LNCAP (cell line): Measurements from ENCODE around the gene IQCN.

ENCODE experiments used
- TF ChIP-seq, protein P1 (sequence below): fragments of 450-650 bp; IDR thresholded peaks from 2 replicates; pipeline ENCODE4 v1.5.1; 2017; ENCODE audit warnings: mild to moderate bottlenecking

IQCN gene

GRCh38 chr19:18274781-18275356, 617 bp upstream of the IQCN start:
- TF ChIP-seq, protein P1, sequence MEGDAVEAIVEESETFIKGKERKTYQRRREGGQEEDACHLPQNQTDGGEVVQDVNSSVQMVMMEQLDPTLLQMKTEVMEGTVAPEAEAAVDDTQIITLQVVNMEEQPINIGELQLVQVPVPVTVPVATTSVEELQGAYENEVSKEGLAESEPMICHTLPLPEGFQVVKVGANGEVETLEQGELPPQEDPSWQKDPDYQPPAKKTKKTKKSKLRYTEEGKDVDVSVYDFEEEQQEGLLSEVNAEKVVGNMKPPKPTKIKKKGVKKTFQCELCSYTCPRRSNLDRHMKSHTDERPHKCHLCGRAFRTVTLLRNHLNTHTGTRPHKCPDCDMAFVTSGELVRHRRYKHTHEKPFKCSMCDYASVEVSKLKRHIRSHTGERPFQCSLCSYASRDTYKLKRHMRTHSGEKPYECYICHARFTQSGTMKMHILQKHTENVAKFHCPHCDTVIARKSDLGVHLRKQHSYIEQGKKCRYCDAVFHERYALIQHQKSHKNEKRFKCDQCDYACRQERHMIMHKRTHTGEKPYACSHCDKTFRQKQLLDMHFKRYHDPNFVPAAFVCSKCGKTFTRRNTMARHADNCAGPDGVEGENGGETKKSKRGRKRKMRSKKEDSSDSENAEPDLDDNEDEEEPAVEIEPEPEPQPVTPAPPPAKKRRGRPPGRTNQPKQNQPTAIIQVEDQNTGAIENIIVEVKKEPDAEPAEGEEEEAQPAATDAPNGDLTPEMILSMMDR, result no peak

DNA sequence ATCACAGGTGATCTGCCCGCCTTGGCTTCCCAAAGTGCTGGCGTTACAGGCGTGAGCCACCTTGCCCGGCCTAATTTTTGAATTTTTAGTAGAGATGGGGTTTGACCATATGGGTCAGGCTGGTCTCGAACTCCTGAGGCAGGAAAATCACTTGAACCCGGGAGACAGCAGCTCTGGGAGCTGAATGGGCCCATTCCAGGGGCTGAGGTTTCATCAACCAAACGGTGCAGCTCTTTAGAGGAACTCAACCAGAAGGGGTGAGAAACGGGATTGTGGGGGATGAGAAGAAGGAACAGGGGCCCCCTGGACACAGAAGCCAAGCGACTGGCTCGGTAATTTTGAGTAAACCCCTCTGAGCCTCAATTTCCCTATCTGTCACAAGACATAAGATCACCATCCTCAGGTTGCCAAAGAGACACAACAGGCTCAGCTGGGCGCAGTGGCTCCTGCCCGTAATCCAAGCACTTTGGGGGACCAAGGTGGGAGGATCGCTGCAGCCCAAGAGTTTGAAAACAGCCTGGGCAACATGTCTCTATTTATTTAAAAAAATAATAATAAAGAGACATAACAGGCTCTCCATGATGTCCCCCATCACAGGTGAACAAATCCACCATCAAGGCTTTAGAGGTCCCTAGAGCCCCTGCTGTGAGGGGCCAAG, 562 bp downstream of the IQCN start:
- TF ChIP-seq, protein P1, result no peak

DNA sequence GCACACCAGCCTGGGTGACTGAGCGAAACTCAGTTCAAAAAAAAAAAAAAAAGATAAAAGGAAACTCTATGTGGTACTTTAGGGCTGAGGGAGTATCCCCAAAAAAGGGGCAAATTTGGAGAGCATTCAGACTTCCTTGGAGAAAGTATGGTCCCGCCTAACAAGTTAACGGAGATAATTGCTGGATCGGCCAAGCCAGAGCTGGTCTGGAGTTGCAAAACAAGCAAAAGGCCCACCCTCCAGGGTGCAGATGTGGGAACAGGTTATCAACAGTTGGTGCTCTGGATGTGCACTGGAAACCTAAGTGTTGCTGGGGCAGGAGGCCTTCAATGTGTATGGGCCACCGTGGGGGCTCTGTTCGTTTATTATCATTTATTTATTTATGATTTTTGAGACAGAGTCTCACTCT, 2.8 kb downstream of the IQCN start:
- TF ChIP-seq, protein P1, result no peak

DNA sequence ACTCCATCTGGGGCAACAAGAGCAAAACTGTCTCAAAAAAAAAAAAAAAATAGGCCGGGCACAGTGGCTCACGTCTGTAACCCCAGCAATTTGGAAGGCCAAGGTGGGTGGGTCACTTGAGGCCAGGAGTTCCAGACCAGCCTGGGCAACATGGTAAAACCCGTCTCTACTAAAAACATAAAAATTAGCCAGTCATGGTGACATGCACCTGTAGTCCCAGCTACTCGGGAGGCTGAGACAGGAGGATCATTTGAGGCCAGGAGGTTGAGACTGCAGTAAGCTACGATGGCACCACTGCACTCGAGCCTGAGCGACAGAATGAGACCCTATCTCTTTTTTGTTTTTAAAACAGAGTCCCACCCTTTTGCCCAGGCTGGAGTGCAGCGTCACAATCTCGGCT, 3.9 kb downstream of the IQCN start:
- TF ChIP-seq, protein P1, result no peak

DNA sequence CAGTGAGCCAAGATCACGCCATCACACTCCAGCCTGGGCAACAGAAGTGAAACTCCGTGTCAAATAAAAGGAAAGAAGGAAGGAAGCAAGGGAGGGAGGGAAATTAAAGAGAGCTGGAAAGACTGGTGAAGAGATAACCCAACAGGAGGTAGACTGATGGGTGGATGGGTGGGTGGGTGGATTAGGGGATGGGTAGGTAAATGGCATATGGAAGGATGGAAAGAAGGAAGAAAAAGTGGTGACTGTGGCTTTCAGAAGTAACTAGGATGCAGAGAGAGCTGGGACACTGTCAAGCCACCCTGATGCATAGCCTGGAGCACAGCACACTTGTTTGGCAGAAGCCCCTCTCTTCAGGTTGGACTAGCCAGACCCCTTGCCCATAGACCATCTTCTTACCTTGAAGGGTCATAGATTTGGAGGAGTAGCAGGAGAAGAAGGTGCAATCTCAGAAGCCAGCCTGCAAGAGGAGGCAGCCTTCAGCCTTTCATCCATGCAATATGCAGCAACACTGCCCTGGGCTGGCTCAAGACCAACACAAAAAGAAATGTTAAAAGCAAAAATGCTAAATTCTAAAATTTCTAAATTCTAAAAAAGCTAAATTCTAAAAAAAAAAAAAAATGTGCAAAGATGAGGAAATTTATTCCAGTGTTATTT, 5.1 kb downstream of the IQCN start:
- TF ChIP-seq, protein P1, result no peak

DNA sequence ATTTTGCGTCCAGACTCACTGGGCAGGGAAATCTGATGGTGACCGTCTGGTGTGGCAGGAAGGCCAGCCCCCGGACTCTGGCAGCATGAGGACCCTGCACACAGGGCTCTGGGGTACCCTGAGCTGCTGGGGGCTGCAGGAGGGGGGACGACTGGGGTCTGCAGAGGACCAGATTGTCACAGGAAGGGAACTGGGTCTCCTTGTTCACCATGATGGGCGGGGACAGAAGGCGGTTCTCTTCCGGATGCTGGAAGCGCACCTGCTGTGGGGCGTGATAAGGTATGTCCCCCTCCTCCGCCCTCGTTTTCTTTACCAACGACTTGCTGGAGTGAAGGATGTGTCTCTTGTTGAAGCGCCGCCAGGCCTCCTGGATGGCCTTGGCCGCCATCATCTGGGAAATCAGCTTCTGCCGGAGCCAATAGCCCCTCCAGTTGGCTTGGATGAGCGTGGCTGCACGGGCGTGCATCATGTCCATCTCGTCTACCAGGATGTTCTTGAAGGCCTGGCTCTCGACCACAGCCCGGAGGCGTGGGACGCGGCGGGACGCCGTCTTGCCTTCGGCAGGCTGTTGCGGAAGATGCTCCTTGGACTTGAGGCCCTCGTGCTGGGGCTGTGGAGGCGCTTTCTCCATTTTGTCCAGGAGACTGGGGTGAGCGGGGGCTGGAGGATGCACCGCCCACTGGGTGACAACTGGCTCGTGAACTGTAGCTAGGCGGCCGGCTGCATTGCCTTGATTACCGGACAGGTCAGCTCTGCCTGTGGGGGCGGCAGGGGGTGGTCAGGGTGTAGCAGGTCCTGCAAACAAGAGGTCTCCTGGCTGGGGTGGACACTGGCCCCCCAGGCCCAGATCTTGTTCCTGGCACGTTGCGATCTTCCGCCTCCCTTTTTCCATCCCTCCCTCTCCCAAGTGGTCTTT, 7.2 kb downstream of the IQCN start:
- TF ChIP-seq, protein P1, result no peak

GRCh38 chr19:18265582-18265981, 8.7 kb downstream of the IQCN start:
- TF ChIP-seq, protein P1, result no peak
